OCI-LY3 (cell line): ENCODE results near the gene PIGM.

Experiments used
- H2AFZ ChIP-seq: fragments of 200-600, 300-600 bp; shearing (Covaris generic); 2 replicates; pipeline ENCODE4 v1.6.0; 2014; ENCODE audit warnings: antibody characterized with exemption, low read depth, low read length
- H3K27ac ChIP-seq: fragments of 200-600, 300-600 bp; sonication (generic); 2 replicates; pipeline ENCODE4 v1.5.1; 2014; ENCODE audit warnings: mild to moderate bottlenecking, low read length, moderate library complexity, mixed read lengths
- H3K27me3 ChIP-seq: fragments of 200-600, 300-600 bp; sonication (generic); 2 replicates; pipeline ENCODE4 v1.6.1; 2014; ENCODE audit warnings: low read depth, low read length, mixed read lengths
- H3K36me3 ChIP-seq: fragments of 200-600, 300-600 bp; sonication (generic); replicated peaks from 2 replicates; pipeline ENCODE3; 2014; ENCODE audit warnings: low read depth, low read length, mixed read lengths
- H3K4me1 ChIP-seq: fragments of 300-600, 200-600 bp; sonication (generic); 2 replicates; pipeline ENCODE4 v1.6.1; 2014; ENCODE audit warnings: low read length, mixed read lengths
- H3K4me2 ChIP-seq: fragments of 200-600, 300-600 bp; sonication (generic); 2 replicates; pipeline ENCODE4 v1.6.1; 2014; ENCODE audit warnings: low read length, mixed read lengths
- H3K4me3 ChIP-seq: fragments of 300-600, 200-600 bp; sonication (generic); 2 replicates; pipeline ENCODE4 v1.5.1; 2014; ENCODE audit warnings: antibody characterized with exemption, mild to moderate bottlenecking, low read length, moderate library complexity
- H3K79me2 ChIP-seq: fragments of 300-600, 200-600 bp; shearing (Covaris generic); 2 replicates; pipeline ENCODE4 v1.6.1; 2014; ENCODE audit warnings: mild to moderate bottlenecking, low read length, mixed read lengths
- H3K9ac ChIP-seq: fragments of 300-600, 200-600 bp; shearing (Covaris generic); 2 replicates; pipeline ENCODE4 v1.6.0; 2014; ENCODE audit warnings: mild to moderate bottlenecking, low read length, moderate library complexity
- H3K9me3 ChIP-seq: fragments of 200-600, 300-600 bp; shearing (Covaris generic); 2 replicates; pipeline ENCODE4 v1.6.1; 2014; ENCODE audit warnings: low read length, mixed read lengths; ENCODE audit not compliant: insufficient read depth
- H4K20me1 ChIP-seq: fragments of 200-600, 300-600 bp; sonication (generic); 2 replicates; pipeline ENCODE4 v1.6.1; 2016; ENCODE audit warnings: low read length, mixed read lengths; ENCODE audit not compliant: insufficient read depth
- CTCF ChIP-seq: fragments of 200-600, 300-600 bp; sonication (generic); IDR thresholded peaks from 2 replicates; pipeline ENCODE4 v1.5.1; 2014; ENCODE audit warnings: antibody characterized with exemption, low read length, low read depth
- EZH2phosphoT487 ChIP-seq: fragments of 200-600 bp; shearing (Covaris generic); IDR thresholded peaks from 2 replicates; pipeline ENCODE4 v1.6.1; 2018; ENCODE audit warnings: antibody characterized with exemption, mixed run types, low read depth

The PIGM gene

GRCh38 chr1:159991513-159991912, 40.3 kb downstream of the PIGM start:
- H4K20me1 ChIP-seq, result no peaks in the 10 kb centered on the region
- H3K4me1 ChIP-seq, result peaks cover 8% of the 10 kb centered on the region
- no peaks in the 10 kb centered on the region for H3K9me3 ChIP-seq
- H3K36me3 ChIP-seq, result no peaks in the 10 kb centered on the region
- TF ChIP-seq EZH2phosphoT487 (no peak), CTCF (no peak)
- no peaks in the 10 kb centered on the region for H3K79me2 ChIP-seq
- peak overlapping the region; percentile 86 for H2AFZ ChIP-seq
- no peak overlapping the region for H3K27ac ChIP-seq
- peak overlapping the region; percentile 46 for H3K4me3 ChIP-seq
- 0 out of 2 replicates have a peak overlapping the region, but pooled peaks have one; percentile 12 for H3K9ac ChIP-seq
- peak overlapping the region; percentile 53 for H3K4me2 ChIP-seq
- H3K27me3 ChIP-seq, result peaks cover 19% of the 10 kb centered on the region; the same call in 1 of the 2 replicates

GRCh38 chr1:159990005-159990404, 41.8 kb downstream of the PIGM start:
- no peaks in the 10 kb centered on the region for H3K79me2 ChIP-seq
- peaks cover 21% of the 10 kb centered on the region; the same call in 1 of the 2 replicates for H3K27me3 ChIP-seq
- no peak overlapping the region for H3K9ac ChIP-seq
- no peak overlapping the region for H2AFZ ChIP-seq
- H3K9me3 ChIP-seq, result no peaks in the 10 kb centered on the region
- H4K20me1 ChIP-seq, result no peaks in the 10 kb centered on the region
- no peaks in the 10 kb centered on the region for H3K36me3 ChIP-seq
- no peak for TF ChIP-seq EZH2phosphoT487
- no peak for TF ChIP-seq CTCF
- no peak overlapping the region for H3K4me2 ChIP-seq
- no peak overlapping the region for H3K4me3 ChIP-seq
- peaks cover 8% of the 10 kb centered on the region for H3K4me1 ChIP-seq
- H3K27ac ChIP-seq, result no peak overlapping the region

GRCh38 chr1:159989581-159989980, 42.2 kb downstream of the PIGM start:
- no peaks in the 10 kb centered on the region for H3K9me3 ChIP-seq
- no peak overlapping the region for H3K4me3 ChIP-seq
- H3K4me2 ChIP-seq, result no peak overlapping the region
- H2AFZ ChIP-seq, result no peak overlapping the region
- no peaks in the 10 kb centered on the region for H3K79me2 ChIP-seq
- TF ChIP-seq CTCF, result no peak
- H4K20me1 ChIP-seq, result no peaks in the 10 kb centered on the region
- H3K27me3 ChIP-seq, result peaks cover 21% of the 10 kb centered on the region; the same call in 1 of the 2 replicates
- peaks cover 8% of the 10 kb centered on the region for H3K4me1 ChIP-seq
- H3K36me3 ChIP-seq, result no peaks in the 10 kb centered on the region
- no peak overlapping the region for H3K9ac ChIP-seq
- H3K27ac ChIP-seq, result no peak overlapping the region

GRCh38 chr1:159988006-159988405, 43.8 kb downstream of the PIGM start:
- no peak overlapping the region for H3K9ac ChIP-seq
- peaks cover 32% of the 10 kb centered on the region for H3K27me3 ChIP-seq
- peaks cover 8% of the 10 kb centered on the region for H3K4me1 ChIP-seq
- H3K4me3 ChIP-seq, result no peak overlapping the region
- H2AFZ ChIP-seq, result no peak overlapping the region
- H3K4me2 ChIP-seq, result no peak overlapping the region
- no peaks in the 10 kb centered on the region for H4K20me1 ChIP-seq
- no peak overlapping the region for H3K27ac ChIP-seq
- H3K79me2 ChIP-seq, result no peaks in the 10 kb centered on the region
- no peaks in the 10 kb centered on the region for H3K36me3 ChIP-seq
- no peaks in the 10 kb centered on the region for H3K9me3 ChIP-seq
- TF ChIP-seq EZH2phosphoT487 (no peak), CTCF (no peak)
